Mucosa of stomach (tissue), 1 donor: Measurements from ENCODE around the gene MCF2L2.
"Not testable (repeated sequence)": the region's sequence is repeated elsewhere in the genome, so short reads cannot be mapped to it uniquely, and the experiment has no call there.

Experiments
- H3K27me3 ChIP-seq: one replicate; pipeline ENCODE4 v1.7.0; 2013; ENCODE audit warnings: mild to moderate bottlenecking, low read length; ENCODE audit not compliant: control insufficient read depth, insufficient read depth
- H3K36me3 ChIP-seq: one replicate; pipeline ENCODE4 v1.7.0; 2013; ENCODE audit warnings: low read length; ENCODE audit not compliant: control insufficient read depth, insufficient read depth
- H3K4me1 ChIP-seq: one replicate; pipeline ENCODE4 v1.7.0; 2013; ENCODE audit warnings: mild to moderate bottlenecking, low read length; ENCODE audit not compliant: control insufficient read depth, insufficient read depth
- H3K4me3 ChIP-seq: one replicate; pipeline ENCODE4 v1.7.0; 2013; ENCODE audit warnings: low read length
- H3K9ac ChIP-seq: one replicate; pipeline ENCODE4 v1.7.0; 2013; ENCODE audit warnings: mild to moderate bottlenecking, low read length, moderate library complexity
- H3K9me3 ChIP-seq: one replicate; pipeline ENCODE4 v1.7.0; 2013; ENCODE audit warnings: mild to moderate bottlenecking, low read length, moderate library complexity; ENCODE audit not compliant: control insufficient read depth
- donor health status: Pancreatic carcinoma.

MCF2L2 gene

GRCh38 chr3:183372911-183373310, 55.5 kb downstream of the MCF2L2 start:
- no peaks in the 10 kb centered on the region for H3K9me3 ChIP-seq
- H3K4me1 ChIP-seq, result peaks cover 10% of the 10 kb centered on the region
- H3K36me3 ChIP-seq, result no peaks in the 10 kb centered on the region
- H3K4me3 ChIP-seq, result no peak overlapping the region
- H3K27me3 ChIP-seq, result no peaks in the 10 kb centered on the region
- H3K9ac ChIP-seq, result no peak overlapping the region

DNA sequence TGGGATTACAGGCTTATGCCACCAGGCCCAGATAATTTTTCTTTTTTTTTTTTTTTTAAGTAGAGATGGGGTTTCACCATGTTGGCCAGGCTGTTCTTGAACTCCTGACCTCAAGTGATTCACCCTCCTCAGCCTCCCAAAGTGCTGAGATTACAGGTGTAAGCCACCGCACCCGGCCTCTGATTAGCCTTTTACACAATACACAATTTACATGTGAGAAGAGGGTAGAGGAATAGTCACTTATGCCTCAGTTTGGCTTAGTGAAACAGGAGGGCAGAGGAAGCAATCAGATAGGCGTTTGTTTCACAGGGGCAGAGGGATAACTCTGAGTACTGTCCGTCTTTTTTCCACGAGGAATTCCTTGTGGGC, 56.8 kb downstream of the MCF2L2 start:
- not testable (repeated sequence) for H3K9ac ChIP-seq, H3K4me1 ChIP-seq, H3K9me3 ChIP-seq, H3K36me3 ChIP-seq, H3K4me3 ChIP-seq, H3K27me3 ChIP-seq

- Histone ChIP-seq H3K4me3 (no peak overlapping the region), H3K36me3 (no peaks in the 10 kb centered on the region), H3K4me1 (peaks cover 5% of the 10 kb centered on the region), H3K27me3 (no peaks in the 10 kb centered on the region), H3K9ac (no peak overlapping the region), H3K9me3 (no peaks in the 10 kb centered on the region)
These were observed 58.0 kb downstream of the MCF2L2 start for GRCh38 chr3:183370391-183370790.

GRCh38 chr3:183369627-183370026, 58.8 kb downstream of the MCF2L2 start:
- Histone ChIP-seq H3K27me3 (no peaks in the 10 kb centered on the region), H3K4me1 (peaks cover 5% of the 10 kb centered on the region), H3K36me3 (no peaks in the 10 kb centered on the region), H3K9ac (no peak overlapping the region), H3K4me3 (no peak overlapping the region), H3K9me3 (no peaks in the 10 kb centered on the region)

DNA sequence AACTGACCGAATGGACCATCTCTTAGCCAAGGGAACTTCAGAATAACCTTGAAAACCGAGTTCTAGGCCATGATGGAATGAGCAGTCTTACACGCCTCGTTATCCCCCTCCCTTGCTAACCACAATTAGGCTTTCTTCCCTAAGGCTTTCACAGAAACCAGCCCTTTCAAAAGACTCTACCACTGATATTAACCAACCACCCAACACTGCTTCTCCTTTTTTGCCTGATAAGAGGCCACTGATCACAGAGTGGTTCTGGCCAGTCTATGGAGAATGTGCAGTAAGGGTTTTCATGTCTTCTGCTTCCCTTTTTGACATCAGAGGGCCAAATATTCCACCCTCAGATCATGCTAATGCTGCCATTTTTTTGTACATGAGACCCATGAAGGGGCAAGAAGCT, 59.3 kb downstream of the MCF2L2 start:
- no peak overlapping the region for H3K9ac ChIP-seq
- H3K4me3 ChIP-seq, result no peak overlapping the region
- H3K4me1 ChIP-seq, result peaks cover 5% of the 10 kb centered on the region
- no peaks in the 10 kb centered on the region for H3K9me3 ChIP-seq
- no peaks in the 10 kb centered on the region for H3K36me3 ChIP-seq
- no peaks in the 10 kb centered on the region for H3K27me3 ChIP-seq

- Histone ChIP-seq H3K9me3 (no peaks in the 10 kb centered on the region), H3K4me1 (no peaks in the 10 kb centered on the region), H3K27me3 (no peaks in the 10 kb centered on the region), H3K36me3 (no peaks in the 10 kb centered on the region), H3K4me3 (no peak overlapping the region), H3K9ac (no peak overlapping the region)
These were observed 67.3 kb downstream of the MCF2L2 start for GRCh38 chr3:183360971-183361624.

GRCh38 chr3:183359036-183359435, 69.4 kb downstream of the MCF2L2 start:
- no peak overlapping the region for H3K9ac ChIP-seq
- H3K4me1 ChIP-seq, result no peaks in the 10 kb centered on the region
- no peaks in the 10 kb centered on the region for H3K27me3 ChIP-seq
- no peaks in the 10 kb centered on the region for H3K36me3 ChIP-seq
- no peaks in the 10 kb centered on the region for H3K9me3 ChIP-seq
- H3K4me3 ChIP-seq, result no peak overlapping the region

DNA sequence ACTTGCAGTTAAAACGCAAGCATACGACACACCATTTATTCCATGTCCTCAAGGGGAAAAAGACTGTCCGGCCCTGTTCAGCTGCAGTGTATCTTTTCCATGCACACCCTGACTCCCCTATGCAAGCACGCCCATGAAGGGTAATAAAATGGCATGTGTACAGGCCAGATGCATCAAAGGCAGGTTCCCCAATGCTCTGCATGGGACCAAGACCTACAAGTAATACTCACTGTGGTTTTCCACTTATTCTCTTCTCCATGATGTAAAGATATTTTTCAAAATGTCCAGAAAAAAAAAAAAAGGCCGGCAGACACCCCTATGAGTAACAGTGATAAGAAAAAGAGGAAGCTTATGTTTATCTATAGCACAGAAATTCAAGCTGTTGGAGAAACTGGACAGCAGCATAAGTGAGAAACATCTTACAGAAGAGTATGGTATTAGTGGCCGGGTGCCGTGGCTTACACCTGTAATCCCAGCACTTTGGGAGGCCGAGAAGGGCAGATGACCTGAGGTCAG, 70.8 kb downstream of the MCF2L2 start:
- no peaks in the 10 kb centered on the region for H3K4me1 ChIP-seq
- no peaks in the 10 kb centered on the region for H3K36me3 ChIP-seq
- H3K27me3 ChIP-seq, result no peaks in the 10 kb centered on the region
- no peaks in the 10 kb centered on the region for H3K9me3 ChIP-seq
- H3K4me3 ChIP-seq, result no peak overlapping the region
- no peak overlapping the region for H3K9ac ChIP-seq

GRCh38 chr3:183356920-183357319, 71.5 kb downstream of the MCF2L2 start:
- H3K36me3 ChIP-seq, result no peaks in the 10 kb centered on the region
- no peaks in the 10 kb centered on the region for H3K4me1 ChIP-seq
- H3K9me3 ChIP-seq, result no peaks in the 10 kb centered on the region
- H3K27me3 ChIP-seq, result no peaks in the 10 kb centered on the region
- H3K4me3 ChIP-seq, result no peak overlapping the region
- H3K9ac ChIP-seq, result no peak overlapping the region

DNA sequence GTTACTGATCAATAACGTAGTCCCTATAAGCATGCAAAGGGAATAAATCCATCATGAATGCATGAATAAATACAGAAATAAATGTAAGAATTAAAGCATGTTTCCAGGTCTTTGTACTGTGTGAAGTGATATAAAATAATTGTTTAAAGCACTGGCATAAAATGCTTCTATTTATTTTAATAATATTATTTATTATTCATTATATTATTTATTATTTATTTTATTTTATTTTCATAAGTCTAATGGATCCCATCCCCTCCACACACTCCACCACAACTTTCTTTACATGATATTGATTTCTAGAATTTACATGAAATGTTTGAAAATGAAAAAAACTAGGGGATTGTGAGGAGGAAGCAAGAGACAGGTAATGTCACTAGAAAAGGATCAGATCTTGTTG, 73.5 kb downstream of the MCF2L2 start:
- no peaks in the 10 kb centered on the region for H3K27me3 ChIP-seq
- H3K9ac ChIP-seq, result no peak overlapping the region
- no peaks in the 10 kb centered on the region for H3K36me3 ChIP-seq
- no peaks in the 10 kb centered on the region for H3K9me3 ChIP-seq
- no peak overlapping the region for H3K4me3 ChIP-seq
- no peaks in the 10 kb centered on the region for H3K4me1 ChIP-seq

- Histone ChIP-seq H3K27me3 (no peaks in the 10 kb centered on the region), H3K36me3 (no peaks in the 10 kb centered on the region), H3K4me1 (no peaks in the 10 kb centered on the region), H3K4me3 (no peak overlapping the region), H3K9ac (no peak overlapping the region), H3K9me3 (no peaks in the 10 kb centered on the region)
These were observed 74.0 kb downstream of the MCF2L2 start for GRCh38 chr3:183354325-183354831.

- Histone ChIP-seq H3K4me3 (no peak overlapping the region), H3K36me3 (no peaks in the 10 kb centered on the region), H3K4me1 (no peaks in the 10 kb centered on the region), H3K9me3 (no peaks in the 10 kb centered on the region), H3K27me3 (no peaks in the 10 kb centered on the region), H3K9ac (no peak overlapping the region)
These were observed 75.0 kb downstream of the MCF2L2 start for GRCh38 chr3:183353421-183353820.

DNA sequence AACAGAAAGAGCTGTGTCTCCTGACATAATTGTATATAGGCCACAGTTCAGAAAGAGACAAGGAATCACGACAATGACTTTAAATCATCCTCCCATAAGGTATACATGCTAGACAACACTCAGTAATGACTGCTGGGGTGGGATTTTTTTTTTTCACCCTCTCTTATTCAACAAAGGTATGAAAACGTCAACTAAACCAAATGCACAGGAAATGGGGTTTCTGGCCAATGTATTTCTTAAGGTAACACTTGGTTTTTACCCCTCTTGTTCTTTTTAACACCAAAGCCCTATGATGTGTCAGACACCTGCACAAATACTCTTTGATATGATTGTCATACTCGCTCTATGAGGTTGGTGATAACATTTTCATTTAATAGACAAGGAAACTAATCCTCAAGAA, 78.3 kb downstream of the MCF2L2 start:
- Histone ChIP-seq H3K9ac (peak overlapping the region; percentile 3), H3K27me3 (no peaks in the 10 kb centered on the region), H3K36me3 (no peaks in the 10 kb centered on the region)

More for the DNA sequence above, 78.3 kb downstream of the MCF2L2 start:
- Histone ChIP-seq H3K4me1 (no peaks in the 10 kb centered on the region), H3K4me3 (no peak overlapping the region), H3K9me3 (no peaks in the 10 kb centered on the region)
